HG02798 (cell line): Measurements from ENCODE around the gene SLC12A3.

ENCODE experiments used
- ATAC-seq: cut with Tn5 transposase; IDR thresholded peaks from one replicate; pipeline ENCODE4 v1.9.1; 2021; ENCODE audit warnings: mild to moderate bottlenecking; ENCODE audit not compliant: unreplicated experiment, poor library complexity

Gene SLC12A3

DNA sequence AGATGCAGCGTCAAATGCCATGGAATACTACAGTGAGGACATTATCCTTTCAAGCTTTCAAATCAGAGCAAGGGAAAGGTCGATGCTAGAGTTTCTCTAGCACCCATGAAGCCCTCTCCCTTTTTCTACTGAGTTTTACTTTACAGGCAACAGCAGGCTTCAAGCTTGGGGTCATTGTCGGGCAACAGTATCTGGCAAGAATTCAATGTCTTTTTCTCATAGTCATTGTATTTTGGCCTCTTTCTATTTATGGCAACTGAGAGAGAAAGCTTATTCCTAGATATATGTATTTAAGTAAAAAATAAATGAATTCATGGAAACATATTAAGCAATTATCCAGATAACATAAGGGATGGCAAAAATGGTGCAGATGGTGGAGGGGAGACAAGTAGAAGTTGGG is 96.4 kb downstream of the SLC12A3 start:
- ATAC-seq = no peak

DNA sequence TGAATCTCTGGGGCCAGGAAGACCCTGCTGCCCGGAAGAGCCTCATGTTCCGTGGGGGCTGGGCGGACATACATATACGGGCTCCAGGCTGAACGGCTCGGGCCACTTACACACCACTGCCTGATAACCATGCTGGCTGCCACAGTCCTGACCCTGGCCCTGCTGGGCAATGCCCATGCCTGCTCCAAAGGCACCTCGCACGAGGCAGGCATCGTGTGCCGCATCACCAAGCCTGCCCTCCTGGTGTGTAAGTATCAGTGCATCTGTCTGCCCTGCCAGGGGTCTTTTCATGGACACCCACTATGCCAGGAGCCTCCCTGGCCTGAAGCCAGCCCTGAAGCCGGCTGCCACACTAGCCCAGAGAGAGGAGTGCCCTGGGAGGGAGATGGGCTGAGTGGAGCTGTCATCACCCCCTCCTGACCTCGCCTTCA is 96.9 kb downstream of the SLC12A3 start, which contains the start of gene CETP:
Gene CETP, plus strand, starts transcription at position 100 of the 431 bp plus-strand sequence. Its CDS starts 30 bp downstream, at position 130.
- no peak for ATAC-seq

DNA sequence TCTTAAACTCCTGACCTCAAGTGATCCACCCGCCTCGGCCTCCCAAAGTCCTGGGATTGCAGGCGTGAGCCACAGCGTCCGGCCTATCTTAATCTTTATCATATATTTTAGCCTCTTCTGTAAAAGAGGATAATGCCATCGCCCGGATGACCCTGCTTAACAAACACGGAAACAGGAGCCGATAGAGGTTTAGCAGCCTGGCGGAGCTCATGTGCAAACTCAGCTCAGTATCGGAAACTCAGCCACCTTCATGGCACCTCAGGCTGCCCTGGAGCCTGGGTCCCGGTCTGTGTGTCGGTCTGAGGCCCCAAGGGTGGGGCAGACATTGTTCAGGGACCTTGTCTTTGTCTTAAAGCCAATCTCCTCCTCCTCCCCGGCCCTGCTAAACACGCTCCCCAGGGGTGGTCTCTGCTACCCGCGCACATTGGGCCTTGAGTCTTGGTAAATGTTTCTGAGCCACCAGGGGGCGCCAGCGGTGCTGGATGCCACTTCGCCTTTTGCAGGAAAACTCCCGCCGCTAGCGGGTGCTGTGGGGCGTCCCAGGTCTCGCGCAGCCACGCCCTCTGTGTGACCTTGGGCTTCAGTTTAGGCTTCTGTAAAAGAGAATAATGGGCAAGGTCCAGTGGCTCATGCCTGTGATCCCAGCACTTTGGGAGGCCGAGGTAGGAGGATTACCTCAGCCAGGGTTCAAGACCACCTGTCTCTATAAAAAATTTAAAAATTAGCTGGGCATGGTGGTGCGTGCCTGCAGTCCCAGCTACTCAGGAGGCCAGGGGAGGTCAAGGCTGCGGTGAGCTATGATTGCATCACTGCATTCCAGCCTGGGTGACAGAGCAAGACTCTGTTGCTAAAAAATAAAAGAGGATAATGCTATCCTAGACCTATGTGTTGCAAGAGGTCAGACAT is 99.5 kb downstream of the SLC12A3 start:
- ATAC-seq = peak; percentile 76
